RPMI8226 (cell line): ENCODE results near the gene GNA12.

Experiments used
- DNase-seq: peaks from one replicate; pipeline ENCODE4 v3.0.0-alpha.2; 2015

GNA12 gene

DNA sequence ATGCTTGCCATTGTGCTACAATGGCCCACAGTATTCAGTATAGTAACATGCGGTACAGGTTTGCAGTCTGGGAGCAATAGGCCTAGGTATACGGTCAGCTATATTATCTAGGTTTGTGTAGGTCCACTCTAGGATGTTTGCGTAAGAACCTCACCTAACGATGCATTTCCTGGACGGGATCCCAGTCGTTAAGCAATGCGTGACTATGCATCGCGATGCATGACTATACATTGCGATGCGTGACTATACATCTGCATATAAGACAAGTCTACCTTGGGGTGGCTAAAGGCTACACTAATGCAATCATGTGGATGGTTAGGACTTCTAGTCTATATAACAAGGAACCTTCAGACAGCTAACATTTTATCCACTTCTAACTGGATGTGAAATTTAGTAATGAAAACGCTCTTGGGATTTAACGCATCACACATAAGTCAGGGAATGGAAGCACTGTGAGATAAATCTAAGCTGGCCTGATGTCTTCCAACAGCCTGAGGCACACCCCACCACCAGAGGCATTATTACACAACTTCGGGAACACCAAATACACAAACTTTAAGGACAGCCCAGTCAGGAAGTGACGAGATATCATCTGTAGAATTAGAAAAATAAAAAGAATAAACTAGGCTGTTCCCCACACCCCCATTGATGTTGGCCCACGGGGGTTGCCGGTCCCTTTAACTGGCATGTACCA, 9.2 kb downstream of the GNA12 start:
- no peak for DNase-seq

DNA sequence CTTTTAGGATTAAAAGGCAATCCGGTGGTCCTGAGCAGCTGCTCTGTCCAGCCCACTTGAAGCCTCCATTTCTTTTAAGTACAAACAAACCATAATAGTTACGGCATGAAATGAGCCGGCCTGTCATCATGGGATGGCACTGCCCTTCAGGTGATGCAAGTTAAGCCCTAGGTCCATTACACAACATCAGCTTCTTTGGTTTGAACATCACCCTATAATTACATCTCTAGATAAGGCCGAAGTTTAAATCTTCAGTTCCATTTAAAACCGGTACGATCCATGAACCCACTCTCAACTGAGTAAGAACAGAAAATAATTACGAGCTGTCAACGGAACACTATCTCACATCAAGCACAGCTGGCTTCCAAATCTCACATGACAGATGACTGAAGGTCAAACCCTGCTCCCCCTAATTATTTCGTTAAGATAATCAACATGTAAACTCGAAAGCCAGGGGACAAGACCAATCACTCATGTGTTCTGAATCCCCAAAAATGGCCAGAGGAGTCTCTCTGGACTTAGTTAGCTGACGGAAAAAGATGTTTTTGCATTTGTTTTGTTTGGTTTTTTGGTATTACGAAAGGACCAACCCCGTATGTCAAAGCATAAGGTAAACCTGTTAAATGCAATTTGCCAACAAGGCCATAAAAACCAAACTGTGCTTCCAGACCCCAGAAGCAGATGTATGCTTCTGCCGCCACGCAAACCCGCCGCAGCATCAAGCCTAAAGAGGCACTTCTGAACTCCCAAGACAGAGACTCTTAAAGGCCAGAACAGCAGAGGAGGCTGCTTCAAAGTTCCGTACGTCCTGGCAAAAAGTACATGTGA, 10.8 kb downstream of the GNA12 start:
- no peak for DNase-seq

GRCh38 chr7:2832461-2832860, 11.6 kb downstream of the GNA12 start:
- no peak for DNase-seq

DNA sequence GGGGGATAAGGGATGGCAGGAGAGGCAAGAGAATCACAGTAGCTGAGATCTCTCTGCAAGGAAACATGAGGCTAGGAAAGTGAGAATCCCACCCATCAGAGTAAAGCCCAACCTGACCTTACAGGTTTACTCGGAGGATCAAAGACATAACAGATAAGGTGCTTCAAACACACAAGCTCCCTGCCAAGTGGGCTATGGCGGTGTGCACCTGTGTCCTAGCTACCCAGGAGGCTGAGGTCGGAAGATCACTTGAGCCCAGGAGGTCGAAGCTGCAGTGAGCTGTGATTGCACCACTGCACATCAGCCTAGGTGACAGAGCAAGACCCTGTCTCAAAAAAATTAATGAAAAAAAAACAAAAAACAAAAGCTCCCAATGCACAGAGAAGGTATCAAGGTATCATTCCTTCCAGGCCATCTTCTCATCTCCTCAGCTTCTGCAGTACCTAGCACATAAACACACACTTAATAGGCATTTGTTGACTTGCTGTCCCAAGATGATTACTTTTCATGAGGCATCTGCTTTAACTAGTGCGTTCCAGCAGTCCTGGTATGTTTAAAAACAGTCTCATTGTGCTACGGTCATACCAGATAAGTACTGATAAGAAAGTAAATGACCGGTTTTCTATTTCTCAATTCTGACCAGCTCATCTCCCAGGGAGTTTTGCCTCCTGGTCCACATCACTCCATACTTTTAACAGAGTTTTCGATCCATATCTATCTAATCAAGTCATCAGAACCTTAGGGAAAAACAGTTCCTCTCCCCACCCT, 13.3 kb downstream of the GNA12 start:
- no peak for DNase-seq

- no peak for DNase-seq
Observed at GRCh38 chr7:2829040-2829439, 15.1 kb downstream of the GNA12 start.

GRCh38 chr7:2826771-2827170, 17.3 kb downstream of the GNA12 start:
- no peak for DNase-seq

GRCh38 chr7:2825559-2826227, 18.4 kb downstream of the GNA12 start:
- DNase-seq = no peak

GRCh38 chr7:2824678-2825461, 19.2 kb downstream of the GNA12 start:
- DNase-seq = peak; percentile 66

DNA sequence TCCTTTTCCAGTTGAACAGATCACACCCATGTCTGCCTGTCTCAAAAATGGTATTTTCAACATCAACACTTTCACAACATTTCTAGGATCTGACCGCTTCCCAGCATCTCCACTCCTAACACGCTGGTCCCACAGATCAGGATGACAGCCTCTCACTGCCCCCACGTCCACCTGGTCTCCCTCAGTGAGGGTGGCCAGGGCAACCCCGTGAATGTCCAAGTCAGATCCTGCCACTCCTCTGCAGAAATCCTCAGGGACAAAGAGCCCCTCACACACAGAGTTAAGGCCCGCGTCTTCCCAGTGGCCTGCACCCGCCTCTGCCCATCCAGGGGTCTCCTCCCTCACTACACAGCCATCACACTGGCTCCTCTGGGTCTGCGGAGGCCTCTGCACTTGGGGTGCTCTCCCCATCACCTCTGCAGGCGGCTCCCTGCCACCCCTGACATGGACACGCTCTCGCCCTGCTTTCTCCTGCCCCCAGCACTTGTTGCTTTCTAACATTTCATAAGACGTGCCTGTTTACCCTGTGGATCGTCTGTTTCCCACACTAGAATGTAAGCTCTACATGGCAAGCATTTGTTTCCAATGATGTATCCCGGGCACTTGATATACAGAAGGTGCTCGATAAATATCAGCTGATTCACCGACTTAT, 20.0 kb downstream of the GNA12 start:
- DNase-seq = no peak

DNA sequence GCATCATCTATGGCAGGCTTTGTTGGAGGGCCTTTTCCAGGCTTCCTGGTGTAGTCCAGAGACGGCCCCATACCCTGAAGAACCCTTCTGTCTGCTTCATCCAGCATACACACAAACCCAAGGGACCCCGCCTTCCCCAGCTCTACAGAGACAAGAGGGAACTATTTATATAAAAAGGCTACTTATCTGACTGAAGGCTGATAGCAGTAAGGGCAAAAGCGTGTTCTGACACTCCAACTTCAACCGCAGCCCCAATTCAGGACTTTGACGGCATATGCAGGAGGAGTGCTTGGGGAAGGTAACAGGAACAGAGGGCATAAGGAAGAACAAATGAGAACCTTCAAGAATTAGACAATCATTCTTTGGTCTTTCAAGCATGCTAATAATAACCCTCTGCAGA, 21.0 kb downstream of the GNA12 start:
- DNase-seq = no peak

DNA sequence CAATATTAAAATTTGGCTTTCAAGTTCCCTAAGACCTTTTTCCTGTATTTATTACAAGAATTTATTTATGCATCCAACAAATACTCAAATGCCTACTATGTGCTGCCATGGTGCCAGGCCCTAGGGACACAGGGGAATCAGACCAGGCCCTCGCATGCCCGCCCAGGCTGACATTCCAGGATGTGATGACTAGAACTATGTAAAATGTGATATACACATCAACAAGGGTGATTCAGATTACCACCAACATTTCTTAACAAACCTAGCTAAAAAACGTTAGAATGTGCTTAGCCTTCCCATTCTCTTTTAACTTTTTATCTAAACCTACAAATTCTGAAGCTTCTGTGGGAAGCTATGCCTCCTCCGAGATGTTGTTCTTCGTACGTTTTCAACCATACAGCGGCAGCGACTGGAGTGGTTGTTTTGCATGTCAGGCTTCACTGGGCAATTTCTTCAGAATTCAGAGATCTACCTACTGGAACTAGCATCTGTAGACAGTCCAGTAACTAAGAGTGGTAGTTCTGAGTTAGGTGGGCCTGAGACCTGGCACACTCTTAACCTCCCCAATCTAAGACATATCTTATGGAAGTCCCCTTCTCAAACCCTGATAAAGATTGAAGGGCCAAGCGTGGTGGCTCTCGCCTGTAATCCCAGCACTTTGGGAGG, 22.1 kb downstream of the GNA12 start:
- no peak for DNase-seq

DNA sequence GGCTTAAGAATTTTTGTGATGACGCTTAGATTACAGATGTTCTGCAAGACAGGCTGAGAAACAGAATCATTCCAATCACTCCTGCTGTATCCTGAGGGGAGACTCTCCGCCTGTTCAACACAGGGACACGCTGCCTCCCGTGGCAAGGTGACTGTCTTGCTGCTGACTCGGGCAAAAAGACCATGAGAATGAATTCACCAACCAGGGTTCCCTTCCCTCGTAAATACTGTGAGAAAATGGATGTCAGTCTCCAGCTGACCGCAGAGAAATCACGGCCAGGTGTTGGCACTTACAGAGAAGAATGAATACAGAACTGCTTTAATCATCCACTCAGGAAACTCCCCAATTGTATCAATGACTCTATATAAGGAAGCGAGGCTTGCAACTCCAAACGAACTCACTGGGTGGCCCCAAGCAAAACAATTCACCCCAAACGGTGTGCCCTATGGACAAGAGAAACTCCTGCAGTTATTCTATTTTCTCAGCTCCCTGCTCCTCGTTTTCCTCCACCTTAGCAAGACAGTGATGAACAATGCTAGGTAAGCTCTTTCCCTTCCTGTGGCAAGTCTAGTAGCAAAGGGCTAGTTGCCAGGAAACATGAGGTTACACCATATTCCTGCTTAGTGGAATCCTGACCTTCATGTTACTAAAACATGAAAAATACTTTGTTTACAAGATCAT, 22.8 kb downstream of the GNA12 start:
- DNase-seq = peak; percentile 92

DNA sequence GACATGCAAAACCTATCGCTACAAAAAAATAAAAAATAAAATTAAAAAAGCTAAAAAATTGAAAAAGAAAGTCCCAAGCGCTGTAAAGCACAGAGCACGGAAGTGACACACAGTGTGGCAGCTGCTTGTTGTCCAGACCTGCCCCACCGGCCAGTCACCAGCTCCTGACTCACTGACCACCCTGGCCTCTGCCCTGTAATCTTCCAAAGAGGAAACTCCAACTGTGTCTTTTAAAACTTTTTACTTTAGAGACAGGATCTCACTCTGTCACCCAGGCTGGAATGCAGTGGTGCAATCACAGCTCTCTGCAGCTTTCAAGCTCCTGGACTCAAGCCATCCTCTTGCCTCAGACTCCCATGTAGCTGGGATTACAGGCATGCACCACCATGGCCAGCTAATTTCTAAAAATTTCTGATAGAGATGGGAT, 23.6 kb downstream of the GNA12 start:
- peak; percentile 21 for DNase-seq

- no peak for DNase-seq
Observed at GRCh38 chr7:2819954-2820397, 24.1 kb downstream of the GNA12 start.

GRCh38 chr7:2819161-2819953, 24.8 kb downstream of the GNA12 start:
- no peak for DNase-seq

GRCh38 chr7:2818653-2819052, 25.5 kb downstream of the GNA12 start:
- DNase-seq = no peak

DNA sequence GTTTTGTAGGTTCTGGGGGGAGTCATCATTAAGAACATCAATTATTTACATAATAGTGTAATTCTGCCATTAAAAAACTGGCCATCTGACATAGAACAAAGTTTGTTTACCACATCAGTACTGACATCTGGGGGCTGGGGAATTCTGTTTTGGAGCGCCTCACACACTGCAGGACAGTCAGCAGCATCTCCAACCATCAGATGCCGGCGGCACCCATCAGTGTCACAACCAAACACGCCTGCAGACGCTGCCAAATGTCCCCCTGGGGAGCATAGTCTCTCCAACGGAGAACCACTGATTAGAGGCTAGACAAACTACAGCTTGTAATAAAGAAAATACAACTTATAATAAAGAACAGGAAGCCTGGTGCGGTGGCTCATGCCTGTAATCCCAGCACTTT, 26.0 kb downstream of the GNA12 start:
- no peak for DNase-seq

GRCh38 chr7:2817456-2817855, 26.7 kb downstream of the GNA12 start:
- no peak for DNase-seq

- DNase-seq = no peak
Observed at GRCh38 chr7:2815875-2816245, 28.2 kb downstream of the GNA12 start.
